PC-9 (cell line): ENCODE data around the gene DPEP2. TPM values are rescaled to one million over a fixed set of nuclear protein-coding genes. Genes with fewer than 3 reads are reported as not detected.

Experiments used
- BruUV-seq: library from RNA; stranded (reverse); fragments of 400-500 nt; replicated peaks from 2 replicates; lab custom pipeline; 2021; lab: Mats Ljungman, UMichigan
- CTCF ChIA-PET: fragments of 300-600 bp; sonication (Branson Sonifier 250); formaldehyde crosslinking; loops from one replicate; lab custom pipeline; 2022; ENCODE audit warnings: antibody characterized with exemption; lab: Charles Lee
- POLR2A ChIA-PET: fragments of 300-600 bp; sonication (Branson Sonifier 250); formaldehyde crosslinking; loops from one replicate; lab custom pipeline; 2022; ENCODE audit warnings: antibody characterized with exemption; ENCODE audit not compliant: unreplicated experiment; lab: Charles Lee
- DNase-seq, 2 experiments: peaks; one replicate each; pipeline versions ENCODE4 v3.0.0 to v3.0.0-alpha.2; 2015 to 2022; ENCODE audit warnings: mixed read lengths in 1 of 2
- H2AFZ ChIP-seq: fragments of 200-600 bp; sonication (generic); 2 replicates; pipeline ENCODE4 v1.8.1; 2017; ENCODE audit warnings: antibody characterized with exemption
- H3F3A ChIP-seq: fragments of 200-600 bp; sonication (generic); 2 replicates; pipeline ENCODE4 v1.8.1; 2017; ENCODE audit warnings: antibody characterized with exemption, mild to moderate bottlenecking, low read depth; ENCODE audit not compliant: insufficient read depth
- H3K27ac ChIP-seq: fragments of 200-600 bp; sonication (generic); 2 replicates; pipeline ENCODE4 v1.6.1; 2016; ENCODE audit warnings: mixed run types
- H3K27me3 ChIP-seq: fragments of 200-600 bp; sonication (generic); 2 replicates; pipeline ENCODE4 v1.6.1; 2016; ENCODE audit warnings: low read depth, mixed run types; ENCODE audit not compliant: insufficient read depth
- H3K36me3 ChIP-seq: fragments of 200-600 bp; sonication (generic); 2 replicates; pipeline ENCODE4 v1.6.1; 2016; ENCODE audit warnings: low read depth, mixed run types
- H3K4me1 ChIP-seq: fragments of 200-600 bp; sonication (generic); replicated peaks from 2 replicates; pipeline ENCODE4 v1.6.1; 2016; ENCODE audit warnings: mixed run types; ENCODE audit not compliant: insufficient read depth
- H3K4me2 ChIP-seq: fragments of 200-600 bp; sonication (generic); 2 replicates; pipeline ENCODE4 v1.6.1; 2017; ENCODE audit warnings: mixed run types
- H3K4me3 ChIP-seq: fragments of 200-600 bp; sonication (generic); 2 replicates; pipeline ENCODE4 v1.6.1; 2016; ENCODE audit warnings: mixed run types
- H3K79me2 ChIP-seq: fragments of 200-600 bp; sonication (generic); 2 replicates; pipeline ENCODE4 v1.6.1; 2017; ENCODE audit warnings: low read depth, mixed run types
- H3K9me2 ChIP-seq: fragments of 200-600 bp; sonication (generic); 2 replicates; pipeline ENCODE4 v1.8.1; 2017; ENCODE audit warnings: mild to moderate bottlenecking; ENCODE audit not compliant: insufficient read depth
- H3K9me3 ChIP-seq: fragments of 200-600 bp; sonication (generic); 2 replicates; pipeline ENCODE4 v1.8.1; 2016; ENCODE audit warnings: low read depth; ENCODE audit not compliant: insufficient read depth
- H4K20me1 ChIP-seq: fragments of 200-600 bp; sonication (generic); 2 replicates; pipeline ENCODE4 v1.8.1; 2017; ENCODE audit not compliant: insufficient read depth
- CTCF ChIP-seq: fragments of 200-600 bp; sonication (generic); conservative IDR thresholded peaks from 2 replicates; pipeline ENCODE4 v1.6.1; 2017; ENCODE audit warnings: mixed run types, antibody characterized with exemption, mild to moderate bottlenecking, moderate library complexity
- EZH2 ChIP-seq: fragments of 200-600 bp; sonication (generic); IDR thresholded peaks from 2 replicates; pipeline ENCODE4 v1.8.0; 2017; ENCODE audit warnings: antibody characterized with exemption, low read depth
- intact Hi-C: fragments of 100-400 bp; cut with micrococcal nuclease; formaldehyde crosslinking; loops from one replicate; pipeline ENCODE4 v1.10.0; 2022; ENCODE audit not compliant: unreplicated experiment
- total RNA-seq: library from RNA; stranded (reverse); gene quantifications from 2 replicates; pipeline ENCODE4 v1.2.3, GENCODE V29; 2021

DPEP2 gene
- total RNA-seq, 1 experiment from 2014 or later = not detected

GRCh38 chr16:67943619-67944504 is 55.4 kb downstream of the DPEP2 start, which contains the start of gene LCAT:
Gene LCAT, minus strand, starts transcription at chr16:67944120. Its CDS starts 19 bp downstream, at chr16:67944101.
- peaks cover 17% of the 10 kb centered on the region for H3F3A ChIP-seq
- no peaks in the 10 kb centered on the region for H3K36me3 ChIP-seq
- H3K4me3 ChIP-seq = no peak within 1 kb of the TSS
- H3K27me3 ChIP-seq = no peaks in the 10 kb centered on the region
- no peaks in the 10 kb centered on the region for H3K79me2 ChIP-seq
- H2AFZ ChIP-seq = no peak within 1 kb of the TSS
- ChIA-PET CTCF (no interaction called here), POLR2A (interaction anchor here (0.6 kb wide), 1 partner anchor 836 kb away, joined by 5 read pairs; no protein-coding TSS in a partner anchor)
- no TSS peak for BruUV-seq
- H4K20me1 ChIP-seq = peaks cover 14% of the 10 kb centered on the region
- H3K9me2 ChIP-seq = no peaks in the 10 kb centered on the region
- no peak within 1 kb of the TSS for H3K27ac ChIP-seq
- TF ChIP-seq EZH2 = no peak
- no peak for TF ChIP-seq CTCF
- no peaks in the 10 kb centered on the region for H3K4me1 ChIP-seq
- intact Hi-C loops = loop anchor here (10.0 kb wide), 1 partner anchor 101 kb away; no protein-coding TSS in a partner anchor
- H3K4me2 ChIP-seq = no peak within 1 kb of the TSS
- no peak for DNase-seq
- no peaks in the 10 kb centered on the region for H3K9me3 ChIP-seq

- Histone ChIP-seq H2AFZ (no peak overlapping the region), H3K79me2 (no peaks in the 10 kb centered on the region), H3K4me2 (no peak overlapping the region), H3K9me2 (no peaks in the 10 kb centered on the region), H3F3A (peaks cover 20% of the 10 kb centered on the region), H3K36me3 (no peaks in the 10 kb centered on the region), H3K27ac (no peak overlapping the region), H3K9me3 (no peaks in the 10 kb centered on the region), H3K4me1 (no peaks in the 10 kb centered on the region), H4K20me1 (peaks cover 14% of the 10 kb centered on the region), H3K4me3 (no peak overlapping the region), H3K27me3 (no peaks in the 10 kb centered on the region)
- no peak for TF ChIP-seq CTCF
- TF ChIP-seq EZH2 = no peak
- CTCF ChIA-PET = no interaction called here
- BruUV-seq = no TSS peak
- DNase-seq = no peak
- intact Hi-C loops = loop anchor here (10.0 kb wide), 1 partner anchor 102 kb away; no protein-coding TSS in a partner anchor
- POLR2A ChIA-PET = no interaction called here
Observed at GRCh38 chr16:67943256-67943618, 56.0 kb downstream of the DPEP2 start.

GRCh38 chr16:67942510-67943255 is 56.6 kb downstream of the DPEP2 start:
- Histone ChIP-seq H4K20me1 (peaks cover 14% of the 10 kb centered on the region), H3K4me1 (no peaks in the 10 kb centered on the region), H3K27me3 (no peaks in the 10 kb centered on the region), H3K27ac (no peak overlapping the region), H3K9me3 (no peaks in the 10 kb centered on the region), H3K36me3 (no peaks in the 10 kb centered on the region), H3F3A (peaks cover 20% of the 10 kb centered on the region), H2AFZ (no peak overlapping the region), H3K9me2 (no peaks in the 10 kb centered on the region), H3K4me2 (no peak overlapping the region), H3K79me2 (no peaks in the 10 kb centered on the region), H3K4me3 (no peak overlapping the region)
- no TSS peak for BruUV-seq
- TF ChIP-seq CTCF (no peak), EZH2 (no peak)
- POLR2A ChIA-PET = interaction anchor here (0.6 kb wide), 1 partner anchor 222 kb away, joined by 4 read pairs; no protein-coding TSS in a partner anchor
- no peak for DNase-seq
- CTCF ChIA-PET = interaction anchor here (0.5 kb wide), 1 partner anchor 98 kb away, joined by 3 read pairs; no protein-coding TSS in a partner anchor
- intact Hi-C loops = loop anchor here (10.0 kb wide), 1 partner anchor 102 kb away; no protein-coding TSS in a partner anchor
